Dermis microvascular lymphatic vessel endothelial cell (primary cell): Measurements from ENCODE around the gene CD320. TPM values are rescaled to one million over a fixed set of nuclear protein-coding genes. Genes with fewer than 3 reads are reported as not detected.
"Not testable (repeated sequence)": the region's sequence is repeated elsewhere in the genome, so short reads cannot be mapped to it uniquely, and the experiment has no call there.

Experiments
- DNase-seq, 2 donors: peaks; one replicate each; pipeline versions ENCODE4 v3.0.0 to v3.0.0-alpha.2; 2010; ENCODE audit warnings: low read depth in 2 of 2
- total RNA-seq: library from RNA; depleted of rRNA; stranded (reverse); fragments of >200 nt; gene quantifications from 2 replicates; pipeline ENCODE4 v1.2.1, GENCODE V29; 2014

The CD320 gene
- 25.7 and 28.6 TPM in 2 replicates for total RNA-seq

DNA sequence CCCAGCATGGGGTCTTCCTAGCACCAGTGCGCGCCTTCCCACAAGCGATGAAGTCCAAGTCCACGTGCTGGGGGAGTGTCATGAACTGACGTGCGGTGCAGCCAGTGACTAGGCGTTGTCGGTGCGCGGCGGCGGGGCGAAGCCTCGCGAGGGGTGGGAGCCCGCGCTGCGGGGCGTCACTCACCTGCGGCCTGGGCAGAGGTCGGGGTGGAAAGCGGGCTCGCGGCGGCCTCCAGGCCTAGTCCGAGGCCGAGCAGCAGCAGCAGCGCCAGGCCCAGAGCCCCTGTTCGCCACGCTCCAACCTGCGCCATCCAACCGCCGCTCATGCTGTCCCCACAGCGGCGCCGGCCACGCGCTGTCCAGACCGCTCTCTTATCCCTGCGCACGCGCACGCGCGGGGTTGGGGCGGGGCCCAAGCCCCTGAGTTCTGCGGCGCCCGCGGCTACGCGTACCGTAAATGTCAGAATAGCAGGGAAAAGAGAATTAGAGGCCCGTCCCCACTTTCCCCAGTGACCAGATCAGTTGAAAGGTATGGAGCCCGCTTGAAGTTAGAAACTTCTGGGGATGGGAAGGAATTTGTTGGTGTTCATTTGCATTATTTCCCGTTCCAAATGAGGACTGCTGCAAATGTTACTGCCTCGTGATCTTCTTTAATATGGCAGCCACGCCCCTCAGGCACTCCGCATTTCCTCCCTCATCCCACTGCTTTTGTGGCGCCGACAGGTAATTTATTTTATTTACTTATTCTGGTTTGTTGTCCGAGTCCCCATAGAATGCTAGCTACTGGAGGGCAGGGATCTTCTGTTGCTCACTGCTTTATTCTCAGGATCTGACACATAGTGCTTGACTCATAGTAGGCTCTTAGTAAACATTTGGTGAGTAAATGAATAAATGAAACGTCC, at the start of gene CD320:
CD320 (minus strand) TSS at position 394 of the 902 bp plus-strand sequence; CDS start at position 326, 68 bp downstream.
- peak; percentile 77 to 92 for DNase-seq

DNA sequence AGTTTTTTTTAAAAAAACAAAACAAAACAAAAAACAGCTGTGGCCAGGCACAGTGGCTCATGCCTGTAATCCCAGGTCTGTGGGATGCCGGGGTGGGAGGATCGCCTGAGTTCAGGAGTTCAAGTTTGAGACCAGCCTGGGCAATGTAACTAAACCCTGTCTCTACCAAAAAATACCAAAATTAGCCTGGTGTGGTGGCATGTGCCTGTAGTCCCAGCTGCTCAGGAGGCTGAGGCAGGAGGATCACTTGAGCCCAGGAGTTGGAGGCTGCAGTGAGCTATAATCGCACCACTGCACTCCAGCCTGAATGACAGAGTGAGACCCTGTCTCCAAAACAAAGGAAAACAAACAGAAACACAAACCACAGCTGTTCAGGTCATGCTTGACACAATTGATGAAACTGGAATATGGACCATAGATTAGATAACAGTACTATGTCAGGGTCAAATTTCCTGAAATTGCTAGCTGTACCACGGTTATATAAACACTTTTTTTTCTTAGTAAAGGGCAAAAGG, 48.9 kb upstream of the CD320 start:
- peak in 1 of 2 donors; percentile 44 for DNase-seq

DNA sequence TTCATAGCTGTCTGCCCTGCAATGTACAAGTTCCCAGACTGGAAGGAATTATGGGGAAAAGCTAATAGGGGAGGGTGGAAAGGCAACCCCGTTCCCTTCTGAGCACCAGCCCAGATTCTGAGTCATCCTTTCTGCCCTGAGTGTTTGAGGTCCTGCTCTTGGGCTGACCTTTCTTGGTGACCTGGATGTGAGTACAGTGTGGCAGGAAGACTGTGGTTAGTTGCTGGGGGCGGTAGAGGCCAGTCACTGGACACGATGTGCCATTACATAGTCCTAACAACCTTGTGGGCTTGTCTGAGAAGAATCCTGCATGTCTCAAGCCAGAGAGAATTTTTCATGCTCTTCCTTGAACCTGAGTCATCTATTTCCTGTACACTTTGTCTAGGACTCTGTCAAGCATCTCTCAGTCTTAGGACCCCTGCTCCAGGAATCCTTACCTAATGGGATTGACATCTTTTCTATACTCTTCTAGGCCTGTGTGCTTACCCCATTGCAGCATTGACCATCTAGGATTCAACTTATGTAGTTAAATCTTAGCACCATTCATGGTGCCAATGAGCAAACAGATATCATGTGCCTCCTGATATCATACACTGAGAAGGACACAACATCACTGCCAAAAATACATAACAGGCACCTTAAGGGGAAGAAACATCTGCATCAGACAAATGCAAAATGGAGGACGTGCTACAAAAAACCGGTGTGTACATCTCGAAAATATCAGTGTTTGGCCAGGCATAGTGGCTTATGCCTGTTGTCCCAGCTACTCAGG, 47.7 kb upstream of the CD320 start:
- DNase-seq = peak in 1 of 2 donors; percentile 97

DNA sequence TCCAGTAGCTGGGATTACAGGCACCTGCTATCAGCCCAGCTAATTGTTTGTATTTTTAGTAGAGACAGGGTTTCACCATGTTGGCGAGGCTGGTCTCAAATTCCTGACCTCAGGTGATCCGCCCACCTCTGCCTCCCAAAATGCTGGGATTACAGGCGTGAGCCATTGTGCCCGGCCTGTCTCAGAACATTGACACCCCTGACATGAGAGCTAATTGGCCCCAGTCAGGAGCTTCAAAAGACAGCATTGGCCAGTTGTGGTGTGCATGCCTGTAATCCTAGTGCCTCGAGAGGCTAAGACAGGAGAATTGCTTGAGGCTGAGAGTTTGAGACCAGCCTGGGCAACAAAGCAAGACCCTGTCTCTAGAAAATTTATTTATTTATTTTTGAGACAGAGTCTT, 44.7 kb upstream of the CD320 start:
- DNase-seq = not testable (repeated sequence)

DNA sequence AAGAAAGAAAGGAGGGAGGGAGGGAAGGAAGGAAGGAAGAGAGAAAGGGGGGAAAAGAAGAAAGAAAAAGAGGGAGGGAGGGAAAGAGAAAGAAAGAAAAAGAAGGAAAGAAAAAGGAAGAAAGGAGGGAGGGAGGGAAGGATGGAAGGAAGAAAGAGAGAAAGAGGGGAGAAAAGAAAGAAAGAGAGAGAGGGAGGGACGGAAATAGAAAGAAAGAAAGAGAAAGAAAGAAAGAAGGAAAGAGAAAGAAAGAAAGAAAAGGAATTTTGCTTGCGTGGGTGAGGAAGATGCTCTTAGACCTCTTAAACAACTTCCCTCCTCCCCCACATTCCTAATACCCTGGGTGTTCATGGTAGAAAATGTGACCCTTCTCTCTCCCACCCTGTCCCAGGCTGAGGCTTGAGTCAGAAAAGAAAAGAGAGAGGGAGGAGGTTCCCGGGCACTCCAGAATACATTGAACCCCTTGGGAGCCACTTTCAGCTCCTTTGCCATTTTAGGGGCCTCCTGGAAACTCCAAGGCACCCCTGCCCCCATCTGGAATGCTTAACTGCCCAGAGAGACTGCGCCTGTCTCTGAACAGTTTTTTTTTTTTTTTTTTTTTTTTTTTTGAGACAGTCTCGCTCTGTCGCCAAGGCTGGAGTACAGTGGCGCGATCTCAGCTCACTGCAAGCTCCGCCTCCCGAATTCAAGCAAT, 44.1 kb upstream of the CD320 start:
- no peak for DNase-seq

DNA sequence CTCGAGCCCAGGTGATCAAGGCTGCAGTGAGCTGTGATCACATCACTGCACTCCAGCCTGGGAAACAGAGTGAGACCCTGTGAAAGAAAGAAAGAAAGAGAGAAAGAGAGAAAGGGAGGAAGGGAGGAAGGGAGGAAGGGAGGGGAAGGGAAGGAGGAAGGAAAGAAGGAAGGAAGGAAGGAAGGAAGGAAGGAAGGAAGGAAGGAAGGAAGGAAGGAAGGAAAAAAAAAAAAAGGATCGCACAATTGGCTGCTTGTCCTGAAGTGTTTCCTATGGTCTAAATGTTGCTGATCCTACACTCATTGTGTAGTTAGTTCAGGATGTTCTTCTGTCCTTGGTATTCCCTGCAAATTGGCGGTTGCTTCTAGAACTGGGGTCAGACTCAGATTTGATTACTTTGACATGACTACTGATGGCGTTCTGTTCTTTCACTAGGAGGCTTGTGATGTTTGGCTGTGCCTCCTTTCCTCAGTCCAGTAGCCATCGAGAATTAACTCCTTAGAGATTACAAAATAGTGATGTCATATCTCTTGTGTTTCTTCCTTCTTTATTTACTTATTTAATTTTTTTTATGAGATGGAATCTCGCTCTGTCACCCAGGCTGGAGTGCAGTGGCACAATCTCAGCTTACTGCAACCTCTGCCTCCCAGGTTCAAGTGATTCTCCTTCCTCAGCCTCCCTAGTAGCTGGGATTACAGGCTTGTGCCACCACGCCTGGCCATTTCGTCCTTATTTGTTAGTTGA, 41.6 kb upstream of the CD320 start:
- not testable (repeated sequence) for DNase-seq

DNA sequence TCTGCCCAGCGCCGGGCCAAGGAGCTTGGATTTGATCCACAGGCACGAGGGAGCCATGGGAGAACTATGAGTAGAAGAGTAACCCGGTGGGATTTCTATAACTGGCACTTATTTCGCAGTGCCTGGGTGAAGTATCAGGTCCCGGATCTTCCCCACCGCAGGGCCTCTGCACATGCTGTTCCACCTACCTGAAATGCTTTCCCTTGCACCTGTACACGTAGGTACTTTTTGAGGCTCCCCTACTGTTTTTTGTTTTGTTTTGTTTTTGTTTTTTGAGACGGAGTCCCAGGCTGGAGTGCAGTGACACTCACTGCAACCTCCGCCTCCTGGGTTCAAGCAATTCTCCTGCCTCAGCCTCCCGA, 35.3 kb upstream of the CD320 start:
- DNase-seq = no peak

DNA sequence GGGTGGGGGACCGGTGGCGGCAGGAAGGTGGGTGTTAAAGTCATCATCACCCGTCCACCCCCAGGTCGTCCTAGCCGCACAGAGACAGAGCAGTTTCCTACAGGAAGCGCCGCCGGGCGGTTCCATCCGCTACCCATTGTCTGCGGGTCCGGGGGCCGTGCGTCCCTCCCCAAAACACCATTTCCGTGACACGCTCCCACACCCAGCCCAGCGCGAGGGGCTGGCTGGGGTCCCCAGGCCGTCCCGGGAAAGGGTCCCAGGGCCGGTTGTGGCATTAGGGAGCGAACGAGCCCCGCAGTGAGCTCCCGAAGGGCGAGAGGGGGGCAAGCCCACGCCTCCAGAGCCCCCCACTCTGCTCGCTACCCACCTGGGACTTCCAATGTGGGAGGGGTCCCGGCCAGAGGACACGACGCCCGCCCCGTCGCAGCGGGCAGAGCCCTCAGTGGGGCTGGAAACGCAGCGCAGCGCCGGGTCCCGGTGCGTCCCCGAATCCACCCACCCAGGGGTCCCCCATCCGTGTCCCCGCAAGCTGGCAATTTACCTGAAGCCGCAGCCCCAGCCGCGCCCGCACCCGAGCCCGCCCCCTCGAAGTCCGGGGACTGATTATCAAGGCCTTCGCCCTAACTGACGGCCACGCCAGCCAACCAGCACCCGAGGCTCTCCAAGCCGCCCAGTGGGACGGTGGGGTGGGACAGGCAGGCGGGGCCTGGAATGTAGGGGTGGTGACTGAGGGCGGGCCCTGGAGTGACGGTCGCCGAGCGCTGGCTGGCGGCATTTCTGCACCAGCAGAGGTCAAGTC, 34.7 kb upstream of the CD320 start, which contains the start of gene KANK3:
KANK3 (minus strand) TSS at position 579 of the 799 bp plus-strand sequence. CDS start 5,434 bp downstream, outside the sequence.
- DNase-seq = peak; percentile 97 to 99

DNA sequence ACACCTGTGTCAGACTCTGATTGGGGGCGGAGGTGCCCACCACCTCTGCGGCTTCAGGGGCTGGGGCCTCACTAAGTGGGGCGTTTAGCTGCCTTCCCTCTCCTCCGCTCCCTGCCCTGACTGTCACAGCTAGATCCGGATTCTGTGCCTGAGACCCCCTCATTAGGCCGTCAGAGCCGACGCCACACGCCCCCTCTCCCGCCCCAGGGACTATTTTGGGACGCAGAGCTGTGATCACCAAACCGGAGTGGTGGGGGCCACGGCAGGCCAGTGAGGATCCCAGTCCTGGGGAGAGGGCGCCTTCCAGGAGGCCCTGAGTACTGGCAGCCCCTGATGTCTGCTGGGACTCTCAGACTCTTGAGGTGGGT, 34.1 kb upstream of the CD320 start:
- DNase-seq = no peak

DNA sequence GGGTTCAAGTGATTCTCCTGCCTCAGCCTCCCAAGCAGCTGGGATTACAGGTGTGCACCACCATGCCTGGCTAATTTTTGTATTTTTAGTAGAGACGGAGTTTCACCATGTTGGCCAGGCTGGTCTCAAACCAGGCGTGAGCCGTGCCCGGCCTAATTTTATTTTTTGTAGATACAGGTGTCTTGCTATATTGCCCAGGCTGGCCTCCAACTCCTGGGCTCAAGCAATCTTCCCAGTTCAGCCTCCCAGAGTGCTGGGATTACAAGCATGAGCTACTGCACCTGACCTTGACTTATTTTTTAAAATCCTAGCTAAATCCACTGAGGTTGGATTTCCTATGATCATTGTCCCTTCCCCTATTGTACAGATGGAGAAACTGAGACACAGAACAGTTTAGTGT, 33.3 kb upstream of the CD320 start:
- not testable (repeated sequence) for DNase-seq

DNA sequence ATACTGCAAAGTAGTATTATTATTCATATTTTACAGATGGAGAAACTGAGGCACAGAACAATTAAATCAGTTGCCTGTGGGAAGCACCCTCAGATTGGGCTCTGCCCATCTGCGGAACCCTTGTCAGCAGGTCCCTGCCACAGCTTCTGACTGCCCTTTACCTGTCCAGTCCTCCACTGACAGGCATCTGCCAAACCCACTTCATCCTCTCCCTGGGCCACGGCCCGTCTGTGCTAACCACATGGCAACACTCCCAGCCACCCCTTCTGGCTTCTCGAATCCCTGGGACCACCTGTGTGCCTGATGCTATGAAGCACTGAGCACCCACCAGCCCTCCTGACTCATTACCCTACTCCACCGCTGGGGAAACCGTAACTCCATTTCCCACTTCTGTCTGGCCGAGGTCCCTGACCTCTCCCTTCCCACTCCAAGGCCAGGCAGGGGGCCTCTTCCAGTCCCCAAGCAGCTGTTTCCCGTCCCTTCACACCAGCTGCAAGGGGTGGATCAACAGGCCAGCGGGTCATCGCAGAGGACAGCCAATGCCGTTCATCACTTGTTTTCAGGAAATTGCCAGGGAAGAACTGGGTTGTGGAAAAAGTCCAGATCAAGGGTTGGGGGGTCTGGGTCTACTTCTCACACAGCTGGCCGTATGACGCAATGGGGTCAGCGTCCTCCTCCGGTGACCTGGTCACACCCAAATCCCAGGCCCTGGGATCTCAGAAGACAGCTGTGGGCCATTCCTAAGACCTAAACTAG, 32.4 kb upstream of the CD320 start:
- DNase-seq = peak; percentile 97 to 98

DNA sequence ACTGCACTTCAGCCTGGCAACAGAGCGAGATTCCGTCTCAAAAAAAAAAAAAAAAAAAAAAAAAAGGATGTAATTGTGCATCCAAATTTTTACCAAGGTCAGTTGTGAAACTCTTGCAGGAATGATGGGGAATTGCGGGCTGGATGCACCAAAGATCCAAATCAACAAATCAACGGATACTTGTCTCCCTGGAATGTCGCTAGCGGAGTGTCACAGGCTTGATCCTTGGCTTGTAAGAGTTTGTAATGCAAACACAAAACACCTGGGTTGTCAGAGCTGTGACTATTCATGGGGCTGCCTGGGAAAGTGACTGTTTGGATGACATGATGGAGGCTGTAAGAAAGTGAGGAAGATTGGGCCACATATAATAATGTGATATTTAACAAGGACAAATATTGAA, 30.7 kb upstream of the CD320 start:
- DNase-seq = no peak

DNA sequence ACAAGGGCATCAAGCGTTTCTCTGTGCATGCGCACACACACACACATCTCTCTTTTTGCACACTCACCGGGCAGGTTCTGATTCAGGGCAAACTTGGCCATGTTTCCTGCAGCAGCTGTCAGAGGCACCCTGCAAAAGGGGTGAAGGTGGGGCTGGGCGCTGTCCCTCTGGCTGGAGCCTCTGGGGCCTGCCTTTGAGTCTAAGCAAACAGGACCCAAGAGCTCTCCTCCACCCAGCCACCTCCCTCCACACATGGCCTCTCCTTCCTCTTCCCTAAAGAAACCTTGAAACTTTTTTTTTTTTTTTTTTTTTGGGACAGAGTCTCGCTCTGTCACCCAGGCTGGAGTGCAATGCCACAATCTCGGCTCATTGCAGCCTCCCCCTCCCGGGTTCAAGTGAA, 29.6 kb upstream of the CD320 start:
- no peak for DNase-seq

DNA sequence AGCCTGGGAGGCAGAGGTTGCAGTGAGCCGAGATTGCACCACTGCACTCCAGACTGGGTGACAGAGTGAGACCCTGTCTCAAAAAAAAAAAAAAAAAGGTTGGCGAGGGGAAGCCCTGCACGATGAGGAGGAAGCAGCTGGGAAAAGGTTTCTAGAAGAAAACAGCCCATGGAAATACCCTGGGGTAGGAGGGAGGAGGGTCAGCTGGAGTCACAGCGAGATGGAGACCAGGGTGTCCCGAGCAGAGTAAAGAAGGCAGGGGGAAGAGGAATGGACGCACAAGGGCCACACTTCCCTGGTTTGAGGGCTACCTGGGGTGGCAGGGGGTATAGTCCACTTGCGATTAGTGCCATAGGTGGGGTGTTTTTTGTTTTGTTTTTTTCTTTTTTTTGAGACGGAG, 28.5 kb upstream of the CD320 start:
- DNase-seq = peak in 1 of 2 donors; percentile 47

DNA sequence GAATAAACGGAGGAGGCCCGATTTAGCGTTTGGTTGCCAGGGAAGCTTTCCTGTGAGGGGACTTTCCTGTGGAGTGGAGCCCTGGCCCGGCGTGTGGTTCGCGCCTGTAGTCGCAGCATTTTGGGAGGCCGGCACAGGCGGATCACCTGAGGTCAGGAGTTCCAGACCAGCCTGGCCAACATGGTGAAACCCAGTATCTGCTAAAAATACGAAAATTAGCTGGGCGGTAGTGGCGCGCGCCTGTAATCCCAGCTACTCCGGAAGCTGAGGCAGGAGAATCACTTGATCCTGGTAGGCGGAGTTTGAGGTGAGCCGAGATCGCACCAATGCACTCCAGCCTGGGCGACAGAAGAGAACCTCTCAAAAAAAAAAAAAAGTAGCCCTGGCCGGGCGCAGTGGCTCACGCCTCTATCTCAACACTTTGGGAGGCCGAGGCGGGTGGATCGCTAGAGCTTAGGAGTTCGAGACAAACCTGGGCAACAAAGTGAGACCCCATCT, 28.0 kb upstream of the CD320 start:
- peak in 1 of 2 donors; percentile 52 for DNase-seq

DNA sequence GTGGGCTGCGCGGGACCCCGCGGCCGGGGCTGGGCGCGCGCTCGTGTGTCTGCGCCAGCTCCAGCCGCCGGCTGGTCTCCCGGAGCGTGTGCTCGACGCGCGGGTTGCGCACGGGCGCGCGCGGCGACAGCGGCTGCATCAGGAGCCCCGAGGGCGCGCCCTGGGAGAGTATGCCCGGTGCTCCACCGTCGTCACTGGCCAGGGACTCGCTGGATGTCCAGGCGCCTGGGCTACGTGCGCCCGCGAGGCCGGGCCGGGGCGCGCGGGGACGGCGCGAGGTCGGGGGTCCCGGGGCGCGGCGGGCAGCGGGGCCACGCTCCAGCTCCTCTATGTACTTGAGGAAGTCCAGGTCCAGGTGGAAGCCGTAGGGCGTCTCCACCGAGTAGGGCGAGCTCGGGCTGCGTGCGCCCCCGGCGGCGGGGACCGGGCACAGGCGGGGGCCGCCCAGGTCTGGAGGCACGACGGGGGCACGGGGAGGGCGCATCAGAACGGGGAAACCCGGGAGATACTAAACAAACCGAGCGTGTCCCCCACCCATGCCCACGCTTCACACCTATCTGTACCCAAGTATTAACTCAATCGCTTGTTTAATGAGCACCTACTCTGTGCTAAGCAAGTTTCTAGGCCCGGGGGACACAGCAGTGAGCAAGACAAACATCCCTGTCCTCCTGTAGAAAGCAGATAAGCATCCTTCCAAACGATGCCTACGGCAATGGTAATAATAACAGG, 27.3 kb upstream of the CD320 start:
- DNase-seq = no peak

DNA sequence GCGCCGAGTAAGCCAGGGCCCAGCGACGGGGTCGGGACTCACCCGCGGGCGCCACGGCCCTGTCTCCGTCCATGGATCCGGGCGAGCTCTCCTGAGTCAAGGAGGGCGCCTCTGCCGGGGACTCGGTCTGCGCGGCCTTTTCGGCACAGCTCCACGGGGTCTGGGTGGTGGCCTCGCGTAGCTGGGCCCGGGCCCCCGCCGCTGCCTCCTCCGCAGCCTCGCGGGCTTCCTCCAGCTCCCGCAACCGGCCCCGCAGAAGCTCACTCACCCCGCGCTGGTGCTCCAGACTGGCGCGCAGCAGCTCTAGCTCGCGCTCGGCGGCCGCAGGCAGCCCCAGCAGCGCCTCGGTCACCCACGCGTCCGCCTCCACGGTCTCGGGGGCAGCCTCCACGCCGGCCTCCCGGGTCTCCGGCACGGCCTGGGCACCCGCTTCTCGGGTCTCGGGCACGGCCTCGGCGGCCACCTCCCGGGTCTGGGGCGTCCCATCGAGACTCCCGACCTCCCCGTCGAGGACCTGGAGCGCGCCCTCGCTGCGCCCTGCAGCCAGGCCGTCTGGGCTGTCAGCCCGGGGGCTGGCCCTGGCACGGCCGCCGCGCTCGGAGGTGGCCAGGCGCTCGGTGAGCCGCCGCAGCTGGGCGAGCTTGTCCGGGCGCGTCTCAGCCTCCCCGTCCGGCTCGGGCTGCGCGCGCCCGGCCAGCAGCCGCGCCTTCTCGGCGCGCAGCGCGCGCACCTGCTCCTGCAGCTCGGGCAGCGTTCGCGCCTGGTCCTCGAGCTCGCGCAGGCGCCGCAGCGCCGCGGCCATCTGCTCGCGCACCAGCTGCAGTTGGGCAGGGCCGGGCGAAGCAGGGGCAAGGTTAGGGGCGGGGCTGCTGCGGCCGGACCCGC, 26.5 kb upstream of the CD320 start:
- peak in 1 of 2 donors; percentile 67 for DNase-seq
